ENCODE data around the gene TH.
"Not testable (repeated sequence)": the region's sequence is repeated elsewhere in the genome, so short reads cannot be mapped to it uniquely, and the experiment has no call there.

TH gene

DNA sequence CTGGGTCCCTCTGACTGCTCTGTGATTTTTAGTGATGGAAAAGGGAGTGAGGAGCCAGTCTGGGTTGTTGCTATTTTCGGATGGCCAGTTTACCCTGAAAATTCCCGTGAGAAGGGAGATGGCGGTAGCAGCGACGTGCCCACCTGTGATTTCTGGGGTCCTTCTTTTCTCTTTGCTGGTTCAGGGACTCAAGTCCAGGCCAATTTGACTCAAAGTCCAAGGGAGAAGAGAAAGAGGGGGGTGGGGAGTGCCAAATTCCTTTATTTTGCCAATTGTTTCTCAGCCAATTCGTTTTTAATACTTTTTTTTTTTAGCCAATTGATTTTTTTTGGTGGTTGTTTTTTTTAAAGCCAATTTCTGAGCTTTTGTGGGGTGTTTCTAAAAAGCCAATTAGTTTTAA, 39.4 kb downstream of the TH start:
- H3K4me3 ChIP-seq (ENCODE audit: low read depth, low read length) = no peak overlapping the region

GRCh38 chr11:2131371-2132236, 40.0 kb downstream of the TH start:
- H3K4me3 ChIP-seq (ENCODE audit: low read depth, low read length) = no peak overlapping the region

GRCh38 chr11:2130881-2131352, 40.7 kb downstream of the TH start:
- H3K4me3 ChIP-seq (ENCODE audit: low read depth, low read length) = no peak overlapping the region

DNA sequence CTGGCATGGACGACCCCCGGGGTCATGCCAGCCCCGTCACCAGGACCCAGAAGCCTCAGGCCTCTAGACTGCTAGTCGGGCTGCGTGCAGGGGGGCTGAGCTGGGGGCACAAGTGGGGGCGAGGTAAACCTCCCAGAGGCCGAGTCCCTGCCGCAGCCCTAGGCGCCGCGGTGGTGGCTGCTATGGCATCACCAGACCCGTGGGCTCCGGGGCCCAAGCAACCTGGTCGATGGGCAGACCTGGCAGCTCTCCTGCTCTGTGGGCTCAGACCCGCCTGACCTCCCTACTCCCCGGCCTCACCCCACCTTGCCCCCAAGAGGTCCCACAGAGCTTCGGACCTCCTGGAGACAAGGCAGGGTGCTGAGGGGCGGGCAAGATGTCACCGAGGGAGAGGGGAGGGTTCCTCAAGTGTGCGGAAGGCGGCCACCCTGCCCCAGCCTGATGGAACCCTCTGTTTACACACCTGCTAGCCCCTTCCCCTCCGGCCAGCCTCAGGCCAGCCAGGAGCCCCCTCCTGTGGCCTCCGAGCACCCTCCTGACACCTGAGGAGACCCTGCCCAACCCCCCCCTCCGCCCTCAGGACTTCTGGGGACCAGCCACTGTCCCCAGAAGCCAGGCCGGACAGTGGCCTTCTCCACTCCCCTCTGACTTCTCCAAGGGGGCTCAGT, 41.8 kb downstream of the TH start:
- H3K4me3 ChIP-seq (ENCODE audit: low read depth, low read length) = no peak overlapping the region

DNA sequence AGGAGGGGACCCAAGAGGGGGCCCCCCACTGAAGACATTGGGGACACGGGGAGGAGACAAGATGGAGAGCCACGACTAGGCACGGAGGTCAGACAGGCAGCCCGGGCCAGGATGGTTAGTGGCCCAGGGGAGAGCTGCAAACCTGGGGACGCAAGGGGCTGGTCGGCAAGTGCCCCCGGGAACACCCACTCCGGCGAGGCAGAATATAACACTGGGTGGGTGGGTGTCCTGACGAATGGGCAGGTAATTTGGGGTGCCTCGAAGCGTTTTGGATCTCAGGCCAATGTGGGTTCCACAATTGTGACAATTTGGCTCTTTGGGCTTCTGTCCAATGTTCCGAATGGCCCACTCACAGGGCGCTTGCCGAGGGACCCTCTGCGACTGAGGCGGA, 42.3 kb downstream of the TH start:
- H3K4me3 ChIP-seq (ENCODE audit: low read depth, low read length) = no peak overlapping the region

- H3K4me3 ChIP-seq (ENCODE audit: low read depth, low read length) = no peak overlapping the region
Observed at GRCh38 chr11:2128511-2129307, 42.9 kb downstream of the TH start.

- no peak overlapping the region for H3K4me3 ChIP-seq (ENCODE audit: low read depth, low read length)
Observed at GRCh38 chr11:2128130-2128510, 43.5 kb downstream of the TH start.

DNA sequence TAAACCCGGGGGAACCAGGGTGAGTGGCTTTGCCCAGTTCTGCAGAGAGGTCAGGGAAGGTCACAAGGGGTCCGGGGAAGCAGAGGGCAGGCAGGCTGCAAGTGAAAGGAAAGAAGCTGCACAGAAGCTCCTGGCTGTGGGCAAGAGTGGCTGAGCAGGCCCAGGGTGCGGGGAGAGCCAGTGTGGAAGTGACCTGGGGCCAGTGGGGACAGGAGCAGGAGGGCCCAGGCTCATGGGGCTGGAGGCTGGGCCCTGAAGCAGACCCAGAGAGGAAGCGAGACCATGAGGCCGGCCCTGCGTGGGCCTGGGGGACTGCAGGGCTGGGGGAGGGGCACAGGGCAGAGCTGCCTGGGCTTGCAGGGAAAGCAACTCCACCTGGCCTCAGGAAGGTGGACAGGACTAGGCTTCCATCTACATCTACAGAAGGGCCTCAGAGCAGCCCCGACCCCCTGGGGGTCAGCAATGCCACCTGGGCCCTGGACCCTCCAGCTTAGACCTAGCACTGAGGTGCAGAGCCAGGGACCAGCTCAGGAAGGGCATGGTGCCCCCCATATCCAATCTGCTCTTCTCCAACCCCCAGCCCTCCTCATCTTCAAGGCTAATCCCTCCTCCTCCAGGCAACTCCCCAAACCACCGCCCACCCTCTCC, 44.0 kb downstream of the TH start:
- H3K4me3 ChIP-seq (ENCODE audit: low read depth, low read length) = no peak overlapping the region

DNA sequence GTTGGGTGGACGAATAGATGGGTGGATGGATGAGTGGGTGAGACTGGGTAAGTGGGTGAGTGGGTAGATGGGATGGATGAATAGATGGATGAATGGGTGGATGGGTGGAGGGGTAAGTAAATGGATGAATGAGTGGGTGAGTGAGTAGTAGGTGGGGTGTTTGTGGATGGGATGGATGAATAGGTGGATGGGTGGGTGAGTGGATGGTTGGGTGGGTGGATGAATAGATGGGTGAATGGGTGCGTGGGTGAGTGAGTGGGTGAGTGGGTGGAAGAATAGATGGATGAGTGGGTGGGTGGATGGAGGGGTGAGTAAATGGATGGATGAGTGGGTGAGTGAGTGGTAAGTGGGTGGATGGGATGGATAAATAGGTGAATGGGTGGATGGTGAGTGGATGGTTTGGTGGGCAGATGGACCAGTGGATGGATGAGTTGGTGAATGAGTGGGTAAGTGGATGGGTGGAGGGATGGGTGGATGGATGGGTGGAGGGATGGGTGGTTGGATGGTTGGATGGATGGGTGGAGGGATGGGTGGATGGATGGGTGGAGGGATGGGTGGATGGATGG, 45.0 kb downstream of the TH start:
- H3K4me3 ChIP-seq (ENCODE audit: low read depth, low read length) = no peak overlapping the region

GRCh38 chr11:2124736-2125484, 46.7 kb downstream of the TH start:
- H3K4me3 ChIP-seq (ENCODE audit: low read depth, low read length) = not testable (repeated sequence)

DNA sequence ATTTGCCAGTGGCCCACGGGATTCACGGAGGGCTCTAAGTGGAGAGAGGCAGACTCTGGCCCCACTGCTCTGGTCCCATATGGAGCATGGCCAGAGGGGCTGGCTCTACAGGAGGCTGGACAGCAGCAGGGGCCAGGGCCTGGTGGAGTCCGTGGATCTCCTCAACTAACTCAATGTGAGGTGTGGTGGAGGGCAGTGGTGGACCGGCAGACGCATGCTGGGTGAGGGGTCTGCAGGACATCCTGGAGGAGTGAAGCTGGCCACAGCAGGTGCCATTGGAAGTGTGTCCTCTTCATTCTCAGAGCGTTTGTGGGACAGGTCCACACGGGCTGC, 48.0 kb downstream of the TH start:
- H3K4me3 ChIP-seq (ENCODE audit: low read depth, low read length) = no peak overlapping the region

- no peak overlapping the region for H3K4me3 ChIP-seq (ENCODE audit: low read depth, low read length)
Observed at GRCh38 chr11:2122907-2123627, 48.5 kb downstream of the TH start.

DNA sequence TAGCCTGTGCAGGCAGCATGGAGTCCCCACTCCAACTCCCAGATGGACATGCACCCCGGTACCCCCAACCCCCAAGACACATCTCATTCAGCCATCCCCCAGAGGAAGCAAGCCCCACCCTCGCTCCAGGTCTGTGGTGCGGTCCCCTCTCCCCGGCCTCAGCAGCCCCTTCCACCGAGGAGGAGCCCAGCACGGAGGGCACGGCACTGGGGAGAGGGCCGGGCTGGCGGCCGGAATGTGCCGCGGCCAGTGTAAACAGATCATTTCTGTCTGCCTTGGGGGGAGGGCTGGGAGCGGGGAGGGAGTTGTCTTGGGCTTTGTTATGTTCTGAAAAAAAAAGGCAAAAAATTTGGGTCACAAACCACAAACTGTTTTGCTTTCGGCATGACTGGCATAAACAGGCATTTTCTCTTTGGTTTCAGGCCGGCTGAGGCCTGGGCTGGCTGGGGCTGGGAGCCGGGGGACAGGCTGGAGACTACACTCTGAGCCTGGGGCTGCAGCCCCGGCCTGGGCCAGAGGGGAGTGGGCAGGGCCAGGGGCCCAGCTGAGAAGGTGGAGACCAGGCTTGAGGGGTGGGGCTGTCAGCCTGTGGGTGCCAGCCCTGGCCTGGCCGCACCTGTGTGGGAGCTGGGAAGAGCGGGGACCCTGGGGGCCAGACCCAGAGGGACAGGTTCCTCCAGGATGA, 49.3 kb downstream of the TH start:
- no peak overlapping the region for H3K4me3 ChIP-seq (ENCODE audit: low read depth, low read length)

- H3K4me3 ChIP-seq (ENCODE audit: low read depth, low read length) = no peak overlapping the region
Observed at GRCh38 chr11:2121227-2122130, 50.1 kb downstream of the TH start.

GRCh38 chr11:2120359-2121100, 51.1 kb downstream of the TH start:
- H3K4me3 ChIP-seq (ENCODE audit: low read depth, low read length) = no peak overlapping the region

DNA sequence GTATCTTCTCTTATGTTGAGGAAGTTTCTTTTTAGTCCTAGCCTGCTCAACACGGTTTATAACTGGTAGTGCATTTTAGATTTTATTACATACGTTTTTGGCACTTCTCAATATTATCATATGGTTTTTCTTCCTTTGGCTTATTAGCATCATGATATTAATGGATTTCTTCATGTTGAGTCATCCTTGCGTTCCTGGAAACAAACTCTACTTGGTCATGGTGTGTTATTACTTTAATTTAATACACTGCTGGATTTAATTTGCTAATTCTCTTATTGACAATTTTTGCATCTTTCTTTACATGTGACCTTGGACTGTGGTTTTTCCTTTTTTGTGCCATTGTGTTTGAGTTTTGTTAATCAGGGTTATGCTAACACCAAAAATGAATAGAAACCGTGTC, 52.9 kb downstream of the TH start:
- H3K4me3 ChIP-seq (ENCODE audit: low read depth, low read length) = no peak overlapping the region

- H3K4me3 ChIP-seq (ENCODE audit: low read depth, low read length) = no peak overlapping the region
Observed at GRCh38 chr11:2116680-2117079, 54.9 kb downstream of the TH start.
